A673 (cell line): Measurements from ENCODE around the gene HOATZ. TPM values are rescaled to one million over a fixed set of nuclear protein-coding genes. Genes with fewer than 3 reads are reported as not detected.

Experiments used
- BruUV-seq: library from RNA; stranded (reverse); fragments of 400-500 nt; replicated peaks from 2 replicates; lab custom pipeline; 2021; lab: Mats Ljungman, UMichigan
- CTCF ChIA-PET: fragments of 300-600 bp; sonication (Branson Sonifier 250); formaldehyde crosslinking; loops from one replicate; lab custom pipeline; 2022; ENCODE audit warnings: antibody characterized with exemption; lab: Charles Lee
- POLR2A ChIA-PET: fragments of 300-600 bp; sonication (Branson Sonifier 250); formaldehyde crosslinking; loops from one replicate; lab custom pipeline; 2022; ENCODE audit warnings: antibody characterized with exemption; ENCODE audit not compliant: low non-redundant PET; lab: Charles Lee
- DNase-seq: peaks from one replicate; pipeline ENCODE4 v3.0.0-alpha.2; 2015; ENCODE audit warnings: low spot score
- H3K27ac ChIP-seq: fragments of 200-600 bp; sonication (generic); 2 replicates; pipeline ENCODE4 v1.5.1; 2016; ENCODE audit warnings: mixed run types, low read depth, mild to moderate bottlenecking, mixed read lengths, antibody characterized with exemption, low read length; ENCODE audit not compliant: poor library complexity, severe bottlenecking
- H3K27me3 ChIP-seq: fragments of 200-600 bp; sonication (generic); replicated peaks from 2 replicates; pipeline ENCODE4 v1.6.1; 2017; ENCODE audit warnings: mixed run types, low read depth, mild to moderate bottlenecking, mixed read lengths, antibody characterized with exemption, low read length; ENCODE audit not compliant: insufficient read depth, poor library complexity
- H3K36me3 ChIP-seq: fragments of 200-600 bp; sonication (generic); 2 replicates; pipeline ENCODE4 v1.6.1; 2016; ENCODE audit warnings: mixed run types, mild to moderate bottlenecking, mixed read lengths, antibody characterized with exemption, low read length; ENCODE audit not compliant: insufficient read depth, poor library complexity, severe bottlenecking
- H3K4me1 ChIP-seq: fragments of 200-600 bp; sonication (generic); 2 replicates; pipeline ENCODE4 v1.6.1; 2017; ENCODE audit warnings: mixed run types, mild to moderate bottlenecking, mixed read lengths, antibody characterized with exemption, low read length; ENCODE audit not compliant: insufficient read depth, poor library complexity, severe bottlenecking
- H3K4me3 ChIP-seq: fragments of 200-600 bp; sonication (generic); 2 replicates; pipeline ENCODE4 v1.5.1; 2016; ENCODE audit warnings: low read depth, mixed run types, mild to moderate bottlenecking, mixed read lengths, low read length; ENCODE audit not compliant: poor library complexity, severe bottlenecking
- H3K9me3 ChIP-seq: fragments of 200-600 bp; sonication (generic); 2 replicates; pipeline ENCODE4 v1.6.1; 2016; ENCODE audit warnings: mixed run types, low read depth, mild to moderate bottlenecking, mixed read lengths, antibody characterized with exemption, low read length; ENCODE audit not compliant: poor library complexity, severe bottlenecking
- EZH2 ChIP-seq: fragments of 200-600 bp; sonication (generic); IDR thresholded peaks from 2 replicates; pipeline ENCODE4 v1.6.1; 2017; ENCODE audit warnings: borderline replicate concordance, low read depth, mild to moderate bottlenecking, mixed read lengths, antibody characterized with exemption, low read length; ENCODE audit not compliant: poor library complexity, severe bottlenecking
- intact Hi-C: fragments of 100-400 bp; cut with micrococcal nuclease; formaldehyde crosslinking; loops from one replicate; pipeline ENCODE4 v1.10.0; 2022; ENCODE audit not compliant: unreplicated experiment
- total RNA-seq: library from RNA; stranded (reverse); gene quantifications from 2 replicates; pipeline ENCODE4 v1.2.3, GENCODE V29; 2021
- TF ChIP-seq, protein P1 (sequence below): fragments of 300-800, 200-600 bp; sonication (generic); conservative IDR thresholded peaks from 2 replicates; pipeline ENCODE4 v1.5.1; 2017; ENCODE audit warnings: low read depth, mild to moderate bottlenecking, antibody characterized with exemption, low read length, moderate library complexity, mixed read lengths

The HOATZ gene
- total RNA-seq, 1 experiment from 2014 or later = 0.58 TPM

DNA sequence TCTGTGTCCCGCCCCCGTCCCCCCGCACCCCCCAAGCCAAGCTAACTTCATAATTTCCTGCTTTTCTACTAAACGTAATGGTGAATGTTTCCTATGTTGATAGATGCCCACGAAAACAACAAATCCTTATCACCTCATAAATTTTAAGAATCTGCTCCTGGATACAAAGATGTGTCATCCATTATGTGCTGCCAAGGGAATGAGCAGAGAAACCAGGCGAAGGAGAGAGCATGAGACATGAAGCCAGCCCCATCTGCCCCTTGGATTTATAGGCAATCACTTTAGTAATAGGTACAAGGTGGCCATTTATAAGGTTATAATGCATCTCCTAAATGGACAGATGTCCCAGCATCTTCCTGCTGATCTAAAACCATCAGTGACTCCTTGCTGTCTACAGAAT, 56.2 kb downstream of the HOATZ start:
- no peak for DNase-seq
- no TSS peak for BruUV-seq
- Histone ChIP-seq H3K27me3 (no peaks in the 10 kb centered on the region), H3K27ac (no peak overlapping the region), H3K9me3 (no peaks in the 10 kb centered on the region), H3K4me3 (no peak overlapping the region), H3K4me1 (peaks cover 8% of the 10 kb centered on the region), H3K36me3 (no peaks in the 10 kb centered on the region)
- intact Hi-C loops = no loop called here
- ChIA-PET CTCF (no interaction called here), POLR2A (interaction anchor here (0.5 kb wide), 1 partner anchor 120 kb away, joined by 3 read pairs; no protein-coding TSS in a partner anchor)
- TF ChIP-seq EZH2 = no peak
- TF ChIP-seq, protein P1, sequence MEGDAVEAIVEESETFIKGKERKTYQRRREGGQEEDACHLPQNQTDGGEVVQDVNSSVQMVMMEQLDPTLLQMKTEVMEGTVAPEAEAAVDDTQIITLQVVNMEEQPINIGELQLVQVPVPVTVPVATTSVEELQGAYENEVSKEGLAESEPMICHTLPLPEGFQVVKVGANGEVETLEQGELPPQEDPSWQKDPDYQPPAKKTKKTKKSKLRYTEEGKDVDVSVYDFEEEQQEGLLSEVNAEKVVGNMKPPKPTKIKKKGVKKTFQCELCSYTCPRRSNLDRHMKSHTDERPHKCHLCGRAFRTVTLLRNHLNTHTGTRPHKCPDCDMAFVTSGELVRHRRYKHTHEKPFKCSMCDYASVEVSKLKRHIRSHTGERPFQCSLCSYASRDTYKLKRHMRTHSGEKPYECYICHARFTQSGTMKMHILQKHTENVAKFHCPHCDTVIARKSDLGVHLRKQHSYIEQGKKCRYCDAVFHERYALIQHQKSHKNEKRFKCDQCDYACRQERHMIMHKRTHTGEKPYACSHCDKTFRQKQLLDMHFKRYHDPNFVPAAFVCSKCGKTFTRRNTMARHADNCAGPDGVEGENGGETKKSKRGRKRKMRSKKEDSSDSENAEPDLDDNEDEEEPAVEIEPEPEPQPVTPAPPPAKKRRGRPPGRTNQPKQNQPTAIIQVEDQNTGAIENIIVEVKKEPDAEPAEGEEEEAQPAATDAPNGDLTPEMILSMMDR = no peak

DNA sequence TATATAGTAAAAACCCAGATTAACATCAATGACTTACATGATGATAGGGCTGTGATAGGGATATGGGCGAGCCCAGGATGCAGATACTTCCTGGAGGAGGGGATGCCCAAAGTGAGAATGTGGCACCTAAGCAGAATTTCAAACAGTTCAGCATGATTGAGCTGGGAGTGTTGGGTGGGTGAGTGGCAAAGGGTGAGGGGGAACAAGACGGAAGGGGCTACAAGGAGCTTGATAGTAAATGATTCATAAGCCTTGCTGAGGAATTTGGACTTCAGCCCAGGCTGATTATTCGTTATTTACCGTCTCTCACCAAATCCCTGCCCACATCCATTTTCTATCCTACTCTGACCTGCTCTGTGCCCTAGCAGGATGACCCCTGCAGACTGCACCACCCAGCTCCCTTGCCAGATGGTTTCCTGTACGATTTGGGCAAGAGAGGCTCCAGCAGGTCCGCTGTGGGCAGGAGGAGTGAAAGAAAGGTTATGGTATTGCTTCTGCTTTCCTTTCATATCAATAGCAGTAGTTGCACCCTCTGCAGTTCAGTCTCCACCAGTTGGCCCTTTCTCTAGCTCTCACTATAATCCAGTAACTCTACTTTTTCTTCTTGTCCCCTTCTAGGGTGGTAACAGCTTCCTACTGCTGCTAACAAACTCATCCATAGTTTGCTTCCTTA, 57.4 kb downstream of the HOATZ start:
- no peak for DNase-seq
- ChIA-PET POLR2A (no interaction called here), CTCF (interaction anchor here (1.4 kb wide), 1 partner anchor 280 kb away, joined by 3 read pairs; no protein-coding TSS in a partner anchor)
- Histone ChIP-seq H3K27me3 (no peaks in the 10 kb centered on the region), H3K4me1 (peaks cover 8% of the 10 kb centered on the region), H3K27ac (no peak overlapping the region), H3K9me3 (no peaks in the 10 kb centered on the region), H3K36me3 (no peaks in the 10 kb centered on the region), H3K4me3 (no peak overlapping the region)
- no TSS peak for BruUV-seq
- no peak for TF ChIP-seq EZH2
- TF ChIP-seq, protein P1 = no peak
- intact Hi-C loops = no loop called here

DNA sequence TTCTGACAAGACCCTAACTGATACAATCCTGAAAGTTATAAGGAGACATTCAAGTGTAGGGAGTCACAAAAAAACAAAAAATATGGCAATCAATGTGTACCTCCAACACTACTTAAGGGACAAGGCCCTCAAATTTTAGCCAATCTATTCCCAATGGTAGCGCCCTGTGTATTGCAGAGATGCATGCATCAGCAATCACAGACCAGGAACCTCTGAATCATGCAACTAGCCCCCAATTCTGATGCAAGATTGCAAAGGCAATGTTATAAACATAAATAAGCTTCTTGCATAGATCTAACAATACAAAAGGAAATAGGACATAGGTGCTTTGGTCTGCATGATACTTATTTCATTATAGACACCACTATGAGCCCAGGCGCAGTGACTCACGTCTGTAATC, 58.0 kb downstream of the HOATZ start:
- no peak for DNase-seq
- no peaks in the 10 kb centered on the region for H3K36me3 ChIP-seq
- ChIA-PET POLR2A (no interaction called here), CTCF (interaction anchor here (1.4 kb wide), 1 partner anchor 279 kb away, joined by 3 read pairs; no protein-coding TSS in a partner anchor)
- intact Hi-C loops = no loop called here
- H3K27ac ChIP-seq = no peak overlapping the region
- no peaks in the 10 kb centered on the region for H3K9me3 ChIP-seq
- no TSS peak for BruUV-seq
- H3K4me3 ChIP-seq = no peak overlapping the region
- no peaks in the 10 kb centered on the region for H3K27me3 ChIP-seq
- TF ChIP-seq, protein P1 = no peak
- TF ChIP-seq EZH2 = no peak
- H3K4me1 ChIP-seq = peaks cover 8% of the 10 kb centered on the region
